ENCODE results near the gene CEP104. TPM values are rescaled to one million over a fixed set of nuclear protein-coding genes. Genes with fewer than 3 reads are reported as not detected.

The CEP104 gene
- total and polyA plus RNA-seq, 11 donors: 5.5 to 46.1 (median 33.0) TPM

GRCh38 chr1:3847081-3847480, 9.9 kb downstream of the CEP104 start:
- intact Hi-C loops (cut with DNase I): no loop called here
- Histone ChIP-seq H3K4me1 (peaks cover 0 to 5% (median 0%) of the 10 kb centered on the region in 12 donors), H3K36me3 (peaks cover 0 to 95% (median 70%) of the 10 kb centered on the region in 9 donors), H3K27me3 (no peaks in the 10 kb centered on the region), H3K4me3 (no peak overlapping the region), H3K9me3 (no peaks in the 10 kb centered on the region), H3K27ac (no peak overlapping the region)
- no peak for TF ChIP-seq CTCF (IDR thresholded peaks at IDR 0.05)
- 68 to 81% (median 78%) methylated on average over 6 of the region's 6 CpGs for WGBS, 4 donors
- DNase-seq (no peak), ATAC-seq (no peak)

- intact Hi-C loops (cut with DNase I): no loop called here
- WGBS, 4 donors: 87 to 90% (median 89%) methylated on average over 3 of the region's 3 CpGs
- TF ChIP-seq POLR2A (IDR thresholded peaks at IDR 0.05): no peak
- TF ChIP-seq CTCF (IDR thresholded peaks at IDR 0.05): no peak
- Histone ChIP-seq H3K27me3 (no peaks in the 10 kb centered on the region), H3K9me3 (no peaks in the 10 kb centered on the region), H3K4me3 (no peak overlapping the region), H3K27ac (no peak overlapping the region), H3K36me3 (peaks cover 0 to 95% (median 71%) of the 10 kb centered on the region in 9 donors), H3K4me1 (peaks cover 0 to 5% (median 0%) of the 10 kb centered on the region in 12 donors)
- ATAC-seq (no peak), DNase-seq (no peak)
Measured at GRCh38 chr1:3846541-3846940, 10.5 kb downstream of the CEP104 start.

GRCh38 chr1:3842912-3843311, 14.1 kb downstream of the CEP104 start:
- ATAC-seq (no peak), DNase-seq (no peak)
- Histone ChIP-seq H3K27me3 (no peaks in the 10 kb centered on the region), H3K4me1 (peaks cover 0 to 5% (median 0%) of the 10 kb centered on the region in 12 donors), H3K4me3 (no peak overlapping the region), H3K27ac (peak overlapping the region in 1 of 12 donors; percentile 64), H3K36me3 (peaks cover 0 to 95% (median 83%) of the 10 kb centered on the region in 9 donors), H3K9me3 (peaks cover 0 to 2% (median 0%) of the 10 kb centered on the region in 12 donors)
- intact Hi-C loops (cut with DNase I): no loop called here
- TF ChIP-seq POLR2A (IDR thresholded peaks at IDR 0.05) (no peak), CTCF (IDR thresholded peaks at IDR 0.05) (no peak)
- 93 to 97% (median 96%) methylated on average over 9 of the region's 9 CpGs for WGBS, 4 donors

- Histone ChIP-seq H3K4me1 (peaks cover 0 to 5% (median 0%) of the 10 kb centered on the region in 12 donors), H3K27me3 (no peaks in the 10 kb centered on the region), H3K4me3 (no peak overlapping the region), H3K9me3 (peaks cover 0 to 16% (median 6%) of the 10 kb centered on the region in 12 donors), H3K27ac (no peak overlapping the region), H3K36me3 (peaks cover 4 to 95% (median 83%) of the 10 kb centered on the region in 9 donors)
- DNase-seq: no peak
- intact Hi-C loops (cut with DNase I): no loop called here
- 97% methylated on average over 7 of the region's 7 CpGs for WGBS, 4 donors
- no peak for ATAC-seq
- TF ChIP-seq POLR2A (IDR thresholded peaks at IDR 0.05): no peak
- TF ChIP-seq CTCF (IDR thresholded peaks at IDR 0.05): no peak
Measured at GRCh38 chr1:3841491-3841890, 15.5 kb downstream of the CEP104 start.

Data from heart left ventricle (tissue), 16 donors.